DOHH2 (cell line): ENCODE data around the gene FBLN2.

Source experiments
- CTCF ChIP-seq: fragments of 200-600 bp; sonication (generic); IDR thresholded peaks from one replicate; pipeline ENCODE4 v1.5.1; 2014; ENCODE audit warnings: antibody characterized with exemption, mild to moderate bottlenecking, low read depth, low read length; ENCODE audit not compliant: poor library complexity, severe bottlenecking
- EZH2phosphoT487 ChIP-seq: fragments of 200-600 bp; sonication (generic); IDR thresholded peaks from 2 replicates; pipeline ENCODE4 v1.6.1; 2017; ENCODE audit warnings: borderline replicate concordance, mild to moderate bottlenecking, antibody characterized with exemption, low read length, moderate library complexity, mixed read lengths

- TF ChIP-seq CTCF: no peak
- no peak for TF ChIP-seq EZH2phosphoT487
Measured at GRCh38 chr3:13550423-13550690, 1.4 kb downstream of the FBLN2 start.
